Neuronal stem cell (in vitro differentiated cells): ENCODE measurements around the gene CD2AP.

ENCODE experiments used
- DNase-seq: peaks from one replicate; pipeline ENCODE4 v3.0.0-alpha.2; 2013; ENCODE audit warnings: low spot score
- H2AFZ ChIP-seq: one replicate; pipeline ENCODE4 v1.6.1; 2013; ENCODE audit warnings: mild to moderate bottlenecking, low read length, inconsistent platforms
- H2AK5ac ChIP-seq: 2 replicates; pipeline ENCODE4 v1.6.1; 2013; ENCODE audit warnings: low read depth, mild to moderate bottlenecking, inconsistent platforms, low read length, moderate library complexity, mixed read lengths
- H2BK120ac ChIP-seq: 2 replicates; pipeline ENCODE4 v1.6.1; 2013; ENCODE audit warnings: low read depth, mild to moderate bottlenecking, inconsistent platforms, low read length, moderate library complexity, mixed read lengths
- H2BK12ac ChIP-seq: one replicate; pipeline ENCODE4 v1.6.1; 2013; ENCODE audit warnings: low read length, inconsistent platforms
- H2BK15ac ChIP-seq: 2 replicates; pipeline ENCODE4 v1.6.1; 2013; ENCODE audit warnings: mild to moderate bottlenecking, low read length, inconsistent platforms, mixed read lengths
- H2BK5ac ChIP-seq: one replicate; pipeline ENCODE4 v1.6.1; 2013; ENCODE audit warnings: inconsistent platforms, mild to moderate bottlenecking, low read length, moderate library complexity
- H3K14ac ChIP-seq: one replicate; pipeline ENCODE4 v1.6.1; 2013; ENCODE audit warnings: low read length, inconsistent platforms
- H3K18ac ChIP-seq: 2 replicates; pipeline ENCODE4 v1.6.1; 2013; ENCODE audit warnings: low read length, inconsistent platforms
- H3K23ac ChIP-seq: 2 replicates; pipeline ENCODE4 v1.6.1; 2013; ENCODE audit warnings: low read depth, mild to moderate bottlenecking, mixed read lengths, low read length, inconsistent platforms; ENCODE audit not compliant: poor library complexity
- H3K27ac ChIP-seq: replicated peaks from 3 replicates; pipeline ENCODE4 v1.5.1; 2013; ENCODE audit warnings: low read length, inconsistent platforms
- H3K27me3 ChIP-seq, 3 experiments: 2 replicates each; pipeline ENCODE4 v1.6.1; 2013; ENCODE audit warnings: low read length in 3 of 3, mild to moderate bottlenecking in 2 of 3, inconsistent platforms in 1 of 3, low read depth in 1 of 3, mixed read lengths in 1 of 3, moderate library complexity in 1 of 3; ENCODE audit not compliant: control insufficient read depth in 3 of 3, insufficient read depth in 3 of 3
- H3K36me3 ChIP-seq, 2 donors: replicated peaks in 1 of 2; 2 replicates each; pipeline ENCODE4 v1.6.1; 2013; ENCODE audit warnings: low read length in 2 of 2; ENCODE audit not compliant: control insufficient read depth in 2 of 2, insufficient read depth in 2 of 2
- H3K4ac ChIP-seq: 2 replicates; pipeline ENCODE4 v1.6.1; 2013; ENCODE audit warnings: inconsistent platforms, mild to moderate bottlenecking, low read length, moderate library complexity
- H3K4me1 ChIP-seq, 2 donors: 1 replicate in 1 of 2; 2 replicates in 1 of 2; pipeline ENCODE4 v1.6.1; 2013; ENCODE audit warnings: low read length in 2 of 2, low read depth in 1 of 2; ENCODE audit not compliant: control insufficient read depth in 2 of 2, insufficient read depth in 1 of 2
- H3K4me2 ChIP-seq: one replicate; pipeline ENCODE4 v1.6.1; 2013; ENCODE audit warnings: mild to moderate bottlenecking, low read length, inconsistent platforms; ENCODE audit not compliant: insufficient read depth, poor library complexity, severe bottlenecking
- H3K4me3 ChIP-seq, 2 donors: 2 replicates each; pipeline ENCODE4 v1.5.1; 2013; ENCODE audit warnings: low read length in 2 of 2, mild to moderate bottlenecking in 2 of 2, inconsistent platforms in 1 of 2, moderate library complexity in 1 of 2
- H3K79me1 ChIP-seq: one replicate; pipeline ENCODE4 v1.6.1; 2013; ENCODE audit warnings: low read depth, mild to moderate bottlenecking, inconsistent platforms, low read length, moderate library complexity
- H3K9ac ChIP-seq: one replicate; pipeline ENCODE4 v1.6.1; 2013; ENCODE audit warnings: mild to moderate bottlenecking, low read depth, low read length, inconsistent platforms; ENCODE audit not compliant: poor library complexity
- H3K9me3 ChIP-seq, 2 donors: replicated peaks in 1 of 2; 2 replicates each; pipeline versions ENCODE3 to v1.6.1; 2013; ENCODE audit warnings: low read length in 2 of 2, mild to moderate bottlenecking in 2 of 2, inconsistent platforms in 1 of 2, low read depth in 1 of 2, mixed read lengths in 1 of 2, moderate library complexity in 1 of 2; ENCODE audit not compliant: control insufficient read depth in 2 of 2, insufficient read depth in 1 of 2
- H4K8ac ChIP-seq: one replicate; pipeline ENCODE4 v1.6.1; 2013; ENCODE audit warnings: low read depth, mild to moderate bottlenecking, inconsistent platforms, low read length, moderate library complexity
- H4K91ac ChIP-seq: one replicate; pipeline ENCODE4 v1.6.1; 2013; ENCODE audit warnings: low read length, low read depth, mild to moderate bottlenecking, inconsistent platforms; ENCODE audit not compliant: poor library complexity
- WGBS, 2 donors: extraction: QIAGEN DNeasy Blood & Tissue Kit; methylation state at CpG; one replicate each; pipeline ENCODE4 v1.1.7; 2013; ENCODE audit warnings: missing lambda C conversion rate in 2 of 2, mixed read lengths in 1 of 2; ENCODE audit not compliant: insufficient read length in 2 of 2, insufficient replicate concordance in 1 of 2; ENCODE audit errors: extremely low coverage in 2 of 2; 5-methylcytosine and 5-hydroxymethylcytosine counted together

CD2AP gene

DNA sequence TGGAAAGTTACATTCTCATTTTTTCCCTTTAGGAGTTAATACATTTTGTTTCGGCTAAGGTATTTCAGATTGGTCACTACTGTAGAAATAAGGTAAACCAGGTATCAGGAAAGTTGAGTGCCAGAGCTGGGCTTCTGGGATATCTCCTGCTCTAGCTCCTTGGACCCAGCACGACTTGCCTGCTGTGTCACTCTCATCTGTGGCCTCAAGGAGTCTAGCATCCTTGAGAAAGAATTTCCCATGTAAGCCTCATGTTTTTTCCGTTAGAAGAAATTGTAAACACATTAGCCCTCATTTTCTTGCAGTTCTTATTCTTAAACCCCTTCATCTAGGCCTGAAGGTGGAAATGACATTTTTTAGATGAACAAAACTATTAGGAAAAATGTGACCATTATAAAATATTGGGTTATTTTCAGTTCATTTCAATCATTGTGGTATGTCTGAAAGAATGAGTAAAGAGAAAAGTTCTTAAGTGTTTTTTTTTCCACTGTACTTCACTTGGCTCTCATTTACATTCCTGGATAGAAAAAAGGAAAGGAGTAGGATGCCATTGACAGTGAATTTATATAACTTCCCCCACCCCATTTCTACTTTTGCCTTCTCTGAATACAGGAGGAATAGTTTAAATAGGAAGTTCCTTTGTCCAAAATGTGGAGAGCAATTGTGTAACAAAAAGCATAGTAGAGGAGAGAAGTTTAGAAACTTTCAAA is 46.7 kb downstream of the CD2AP start:
- Histone ChIP-seq H3K9me3 (peaks cover 0 to 2% of the 10 kb centered on the region in 2 donors), H3K27ac (no peak overlapping the region), H3K9ac (no peak overlapping the region), H2AK5ac (no peak overlapping the region), H3K79me1 (peaks cover 2% of the 10 kb centered on the region), H3K14ac (no peak overlapping the region), H2BK15ac (no peak overlapping the region), H3K36me3 (peaks cover 0 to 2% of the 10 kb centered on the region in 2 donors), H3K4me1 (no peaks in the 10 kb centered on the region), H3K18ac (no peak overlapping the region), H2BK12ac (no peak overlapping the region), H3K27me3 (no peaks in the 10 kb centered on the region), H3K4me2 (no peak overlapping the region), H3K23ac (no peak overlapping the region), H2BK5ac (no peak overlapping the region), H3K4me3 (no peak overlapping the region), H4K91ac (no peak overlapping the region), H3K4ac (no peak overlapping the region), H4K8ac (no peak overlapping the region), H2AFZ (no peak overlapping the region), H2BK120ac (no peak overlapping the region)
- no CpG with 5 or more reads among the region's 3 CpGs for WGBS, 2 donors
- no peak for DNase-seq

GRCh38 chr6:47525330-47526057 is 47.9 kb downstream of the CD2AP start:
- Histone ChIP-seq H3K79me1 (no peaks in the 10 kb centered on the region), H3K18ac (no peak overlapping the region), H2BK15ac (no peak overlapping the region), H3K4ac (no peak overlapping the region), H2BK120ac (no peak overlapping the region), H3K4me3 (no peak overlapping the region), H3K27me3 (no peaks in the 10 kb centered on the region), H4K8ac (no peak overlapping the region), H2BK12ac (no peak overlapping the region), H3K4me1 (no peaks in the 10 kb centered on the region), H3K27ac (no peak overlapping the region), H3K9ac (no peak overlapping the region), H2BK5ac (no peak overlapping the region), H2AK5ac (no peak overlapping the region), H2AFZ (no peak overlapping the region), H3K4me2 (no peak overlapping the region), H3K23ac (no peak overlapping the region), H4K91ac (no peak overlapping the region), H3K36me3 (peaks cover 0 to 2% of the 10 kb centered on the region in 2 donors), H3K14ac (no peak overlapping the region), H3K9me3 (peaks cover 0 to 2% of the 10 kb centered on the region in 2 donors)
- DNase-seq, result no peak
- WGBS, 2 donors, result no CpG with 5 or more reads among the region's 2 CpGs

GRCh38 chr6:47527274-47527673 is 49.7 kb downstream of the CD2AP start:
- no peak overlapping the region for H2BK15ac ChIP-seq
- H3K9me3 ChIP-seq, result peaks cover 0 to 2% of the 10 kb centered on the region in 2 donors
- no peak overlapping the region for H2AK5ac ChIP-seq
- no peak overlapping the region for H2AFZ ChIP-seq
- no peak overlapping the region for H2BK12ac ChIP-seq
- H4K8ac ChIP-seq, result no peak overlapping the region
- no peak overlapping the region for H3K18ac ChIP-seq
- no peak overlapping the region for H3K4me3 ChIP-seq
- no peak overlapping the region for H3K23ac ChIP-seq
- no peaks in the 10 kb centered on the region for H3K79me1 ChIP-seq
- no peak overlapping the region for H2BK120ac ChIP-seq
- H3K27ac ChIP-seq, result no peak overlapping the region
- H4K91ac ChIP-seq, result no peak overlapping the region
- no peak overlapping the region for H3K14ac ChIP-seq
- no peak for DNase-seq
- no peak overlapping the region for H3K9ac ChIP-seq
- no peak overlapping the region for H2BK5ac ChIP-seq
- H3K4me1 ChIP-seq, result no peaks in the 10 kb centered on the region
- peaks cover 0 to 2% of the 10 kb centered on the region in 2 donors for H3K36me3 ChIP-seq
- H3K4me2 ChIP-seq, result no peak overlapping the region
- no peak overlapping the region for H3K4ac ChIP-seq
- H3K27me3 ChIP-seq, result no peaks in the 10 kb centered on the region

DNA sequence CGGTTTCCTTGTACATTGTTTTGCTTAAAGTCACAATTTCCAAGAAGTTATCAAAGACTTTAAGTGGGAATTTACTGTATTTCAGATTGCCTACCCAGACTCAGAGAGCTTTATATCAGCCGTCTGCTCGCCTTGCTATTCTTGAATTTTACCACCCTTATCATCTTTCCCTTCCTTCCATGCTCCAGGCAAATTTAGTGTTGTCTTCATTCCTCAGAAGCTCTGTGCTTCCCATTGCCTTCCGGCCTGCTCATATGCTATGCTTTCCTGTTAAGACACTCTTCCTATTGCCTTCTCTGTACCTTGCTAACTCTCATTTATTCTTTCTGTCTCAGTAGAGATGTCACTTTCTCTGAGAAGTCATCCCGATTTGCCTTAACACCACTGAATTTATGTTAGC is 52.1 kb downstream of the CD2AP start:
- Histone ChIP-seq H3K9ac (no peak overlapping the region), H4K91ac (no peak overlapping the region), H2AFZ (no peak overlapping the region), H3K27ac (no peak overlapping the region), H2BK120ac (no peak overlapping the region), H3K18ac (no peak overlapping the region), H2BK12ac (no peak overlapping the region), H2BK5ac (no peak overlapping the region), H3K4ac (no peak overlapping the region), H3K4me3 (no peak overlapping the region), H3K79me1 (no peaks in the 10 kb centered on the region), H3K36me3 (peaks cover 2 to 13% of the 10 kb centered on the region in 2 donors), H4K8ac (no peak overlapping the region), H2BK15ac (no peak overlapping the region), H3K23ac (no peak overlapping the region), H3K4me1 (no peaks in the 10 kb centered on the region), H3K4me2 (no peak overlapping the region), H3K27me3 (no peaks in the 10 kb centered on the region), H2AK5ac (no peak overlapping the region), H3K9me3 (peaks cover 0 to 2% of the 10 kb centered on the region in 2 donors), H3K14ac (no peak overlapping the region)
- DNase-seq, result no peak
- WGBS, 2 donors, result no CpG with 5 or more reads among the region's 5 CpGs
